Measurements from ENCODE around the gene BSCL2.
"Not testable (repeated sequence)": the region's sequence is repeated elsewhere in the genome, so short reads cannot be mapped to it uniquely, and the experiment has no call there.

BSCL2 gene

DNA sequence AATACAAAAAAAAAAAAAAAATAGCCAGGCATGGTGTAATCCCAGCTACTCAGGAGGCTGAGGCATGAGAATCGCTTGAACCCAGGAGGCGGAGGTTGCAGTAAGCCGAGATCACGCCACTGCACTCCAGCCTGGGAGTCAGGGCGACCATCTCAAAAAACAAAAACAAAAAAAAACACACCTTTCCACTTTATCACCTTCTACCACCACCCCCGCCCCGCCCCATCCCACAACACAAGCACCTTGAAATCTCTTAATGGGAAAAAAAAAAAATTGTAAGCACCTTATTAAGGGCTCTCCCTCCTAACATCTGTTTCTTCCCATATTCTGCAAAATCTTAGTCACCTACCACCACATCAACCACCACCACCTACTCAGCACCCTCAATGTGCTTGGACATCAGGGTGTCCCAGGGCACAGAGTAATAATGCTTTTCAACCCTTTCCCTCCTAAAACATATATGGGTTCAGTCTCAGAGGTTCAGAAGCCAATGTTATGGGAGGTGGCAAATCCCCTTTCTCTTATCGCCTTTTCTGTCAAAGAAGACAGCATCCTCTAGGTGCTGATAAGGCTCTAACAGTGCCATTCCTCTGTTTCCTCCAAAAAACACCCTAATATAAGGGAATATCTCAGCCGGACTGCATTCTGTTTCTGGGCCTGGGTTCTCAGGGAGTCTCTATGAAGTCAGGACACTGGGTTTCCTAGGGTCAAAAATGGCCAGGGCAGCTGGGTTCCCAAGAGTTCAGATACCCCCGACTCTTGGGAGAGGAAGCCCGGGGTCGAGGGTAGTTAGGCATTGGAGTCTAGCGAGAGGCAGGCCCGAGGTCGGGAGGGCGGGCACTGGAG, 54.8 kb downstream of the BSCL2 start:
- no peak for DNase-seq

- DNase-seq, result not testable (repeated sequence)
Observed at GRCh38 chr11:62650283-62650682, 56.9 kb downstream of the BSCL2 start.

GRCh38 chr11:62649486-62649885, 57.7 kb downstream of the BSCL2 start:
- no peak for DNase-seq

DNA sequence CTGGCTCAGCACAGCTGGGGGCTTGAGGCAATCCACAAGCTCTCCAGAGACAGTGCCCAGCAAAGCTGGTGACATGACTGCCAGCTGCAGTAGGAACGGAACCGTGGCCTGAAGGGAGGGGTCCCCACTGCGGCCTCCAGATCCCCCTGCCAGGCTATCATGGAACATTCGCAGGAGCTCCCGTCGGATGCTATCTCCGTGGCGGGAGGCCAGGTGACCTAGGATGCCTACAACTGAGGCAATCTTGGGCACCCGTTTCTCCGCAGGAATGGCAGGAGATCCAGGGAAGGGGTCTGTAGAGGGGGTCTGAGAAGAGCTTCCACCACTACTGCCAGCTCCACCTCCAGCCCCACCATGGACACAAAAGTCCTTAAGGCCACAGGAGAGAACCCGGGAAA, 58.3 kb downstream of the BSCL2 start:
- DNase-seq, result no peak

- no peak for DNase-seq
Observed at GRCh38 chr11:62648185-62648966, 58.8 kb downstream of the BSCL2 start.

- DNase-seq, result no peak
Observed at GRCh38 chr11:62647609-62648005, 59.6 kb downstream of the BSCL2 start.

GRCh38 chr11:62646825-62647608, 60.2 kb downstream of the BSCL2 start:
- DNase-seq, result no peak

DNA sequence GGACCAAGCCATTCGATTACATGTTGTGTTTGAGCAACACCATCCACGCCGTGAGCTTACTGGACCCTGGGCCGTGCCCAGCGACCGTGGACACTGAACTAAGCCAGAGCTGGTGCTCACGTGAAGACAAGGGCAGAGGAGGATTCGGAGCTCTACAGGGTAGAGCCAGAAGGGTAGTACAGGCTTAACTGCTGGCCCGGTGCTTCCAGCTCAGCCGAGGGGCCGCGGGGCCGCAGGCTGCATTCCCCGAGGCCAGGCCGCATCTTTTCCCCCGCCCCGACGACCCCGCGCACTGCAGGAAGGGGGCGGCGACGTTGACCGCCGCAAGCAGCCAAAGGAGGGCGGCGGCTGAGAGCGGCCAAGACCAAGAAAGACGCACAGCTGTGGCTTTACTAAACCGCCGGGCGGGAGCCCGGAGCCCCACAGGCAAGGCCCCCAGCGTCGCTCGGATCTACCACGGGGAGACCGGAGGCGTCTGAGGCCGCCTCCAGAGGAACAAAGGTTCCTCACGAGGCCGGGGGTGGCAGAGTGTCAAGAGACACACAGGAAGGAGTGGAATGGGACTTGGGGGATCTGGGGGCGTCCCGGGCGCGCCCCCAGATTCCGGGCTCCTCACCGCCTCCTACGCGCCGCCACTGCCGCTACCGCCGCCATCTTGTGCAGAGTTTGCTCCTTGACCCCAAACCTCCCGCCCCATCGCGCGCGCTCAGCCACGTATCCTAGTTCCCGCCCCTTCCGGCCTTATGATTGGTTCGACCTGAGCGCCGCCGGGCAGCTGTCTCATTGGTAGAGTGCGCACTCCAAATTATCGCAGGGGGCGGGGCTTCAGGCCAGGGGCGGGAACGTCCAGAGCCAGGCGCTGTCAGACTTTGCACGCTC, 61.0 kb downstream of the BSCL2 start, which contains the start of gene GANAB:
GANAB (minus strand) TSS at position 668 of the 879 bp plus-strand sequence; CDS start at position 654, 14 bp downstream.
- DNase-seq, result peak; percentile 99

DNA sequence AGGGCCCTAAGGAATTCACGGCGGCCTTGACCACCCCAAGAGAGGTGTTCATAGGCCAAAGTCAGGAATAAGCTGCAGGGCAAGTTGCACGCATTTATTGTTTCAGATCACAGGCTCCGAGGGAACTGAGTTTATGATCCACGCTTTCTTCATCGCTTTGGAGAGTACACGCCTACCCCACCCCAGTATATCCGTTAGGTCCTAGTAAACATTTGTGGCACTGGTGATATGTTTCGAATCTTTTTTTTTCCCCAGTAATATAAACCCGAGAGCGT, 61.6 kb downstream of the BSCL2 start:
- DNase-seq, result no peak

GRCh38 chr11:62644220-62644619, 63.0 kb downstream of the BSCL2 start:
- DNase-seq, result no peak

All from islet precursor cell (in vitro differentiated cells).